IMR-90 (cell line): ENCODE measurements around the gene ZRSR2. TPM values are rescaled to one million over a fixed set of nuclear protein-coding genes. Genes with fewer than 3 reads are reported as not detected.

Experiments used
- ATAC-seq: fragments of 200-7000 bp; cut with Tn5 transposase; 2 replicates; pipeline ENCODE4 v1.9.1; 2020; ENCODE audit warnings: low read depth, mild to moderate bottlenecking, moderate library complexity
- BruUV-seq: library from RNA; stranded (reverse); fragments of 400-500 nt; replicated peaks from 2 replicates; lab custom pipeline; 2021; lab: Mats Ljungman, UMichigan
- CTCF ChIA-PET: fragments of 300-600 bp; formaldehyde crosslinking; extraction: SDS; loops from one replicate; lab custom pipeline; 2021; ENCODE audit warnings: antibody characterized with exemption; lab: Yijun Ruan, JAX
- POLR2A ChIA-PET: fragments of 300-600 bp; sonication (Branson Sonifier 250); formaldehyde crosslinking; loops from one replicate; lab custom pipeline; 2022; ENCODE audit warnings: antibody characterized with exemption; ENCODE audit not compliant: unreplicated experiment; lab: Charles Lee
- DNase-seq: peaks from one replicate; pipeline ENCODE4 v3.0.0; 2013
- H2AFZ ChIP-seq: replicated peaks from 2 replicates; pipeline ENCODE3; 2013; ENCODE audit warnings: low read length, mild to moderate bottlenecking; ENCODE audit not compliant: poor library complexity
- H2AK5ac ChIP-seq: 2 replicates; pipeline ENCODE4 v1.6.1; 2013; ENCODE audit warnings: low read depth, low read length, inconsistent platforms
- H2AK9ac ChIP-seq: replicated peaks from 2 replicates; pipeline ENCODE3; 2013; ENCODE audit warnings: mild to moderate bottlenecking, low read depth, low read length, moderate library complexity; ENCODE audit not compliant: poor library complexity
- H2BK120ac ChIP-seq: 2 replicates; pipeline ENCODE4 v1.6.1; 2013; ENCODE audit warnings: low read depth, low read length, inconsistent platforms
- H2BK15ac ChIP-seq: 3 replicates; pipeline ENCODE4 v1.6.1; 2013; ENCODE audit warnings: low read depth, low read length, inconsistent platforms
- H2BK20ac ChIP-seq: 2 replicates; pipeline ENCODE4 v1.6.1; 2013; ENCODE audit warnings: low read depth, mild to moderate bottlenecking, inconsistent platforms, low read length, moderate library complexity
- H2BK5ac ChIP-seq: 2 replicates; pipeline ENCODE4 v1.6.1; 2013; ENCODE audit warnings: mild to moderate bottlenecking, low read depth, low read length, inconsistent platforms; ENCODE audit not compliant: poor library complexity, severe bottlenecking
- H3K14ac ChIP-seq: replicated peaks from 2 replicates; pipeline ENCODE4 v1.6.1; 2013; ENCODE audit warnings: low read depth, low read length, inconsistent platforms
- H3K18ac ChIP-seq: 2 replicates; pipeline ENCODE4 v1.6.1; 2013; ENCODE audit warnings: low read depth, low read length, control low read depth
- H3K23ac ChIP-seq: 2 replicates; pipeline ENCODE4 v1.6.1; 2013; ENCODE audit warnings: low read depth, low read length, inconsistent platforms
- H3K27ac ChIP-seq: 2 replicates; pipeline ENCODE4 v1.5.1; 2013; ENCODE audit warnings: mild to moderate bottlenecking, control low read depth, low read length; ENCODE audit not compliant: insufficient read depth
- H3K27me3 ChIP-seq: 2 replicates; pipeline ENCODE4 v1.6.1; 2013; ENCODE audit warnings: low read length; ENCODE audit not compliant: control insufficient read depth, insufficient read depth
- H3K36me3 ChIP-seq: 2 replicates; pipeline ENCODE4 v1.6.1; 2013; ENCODE audit warnings: low read length, mixed read lengths; ENCODE audit not compliant: control insufficient read depth, insufficient read depth
- H3K4ac ChIP-seq: 2 replicates; pipeline ENCODE4 v1.6.1; 2013; ENCODE audit warnings: low read depth, low read length, inconsistent platforms
- H3K4me1 ChIP-seq: 2 replicates; pipeline ENCODE4 v1.6.1; 2013; ENCODE audit warnings: low read length, mixed read lengths; ENCODE audit not compliant: control insufficient read depth, insufficient read depth
- H3K4me2 ChIP-seq: 2 replicates; pipeline ENCODE4 v1.6.1; 2013; ENCODE audit warnings: low read depth, mild to moderate bottlenecking, control low read depth, low read length, moderate library complexity
- H3K4me3 ChIP-seq: 2 replicates; pipeline ENCODE4 v1.5.1; 2013; ENCODE audit warnings: low read depth, mild to moderate bottlenecking, control low read depth, low read length, moderate library complexity; ENCODE audit not compliant: insufficient read depth
- H3K56ac ChIP-seq: 2 replicates; pipeline ENCODE4 v1.6.1; 2013; ENCODE audit warnings: low read length, inconsistent platforms; ENCODE audit not compliant: insufficient read depth; ENCODE audit errors: extremely low read depth
- H3K79me1 ChIP-seq, 2 experiments: 2 replicates each; pipeline ENCODE4 v1.6.1; 2013; ENCODE audit warnings: low read length in 2 of 2, inconsistent platforms in 1 of 2, low read depth in 1 of 2
- H3K9ac ChIP-seq: 2 replicates; pipeline ENCODE4 v1.6.1; 2013; ENCODE audit warnings: low read depth, low read length, control low read depth
- H3K9me1 ChIP-seq: 2 replicates; pipeline ENCODE4 v1.6.1; 2013; ENCODE audit warnings: low read length, inconsistent platforms; ENCODE audit not compliant: insufficient read depth
- H3K9me3 ChIP-seq: 2 replicates; pipeline ENCODE4 v1.6.1; 2013; ENCODE audit warnings: low read length; ENCODE audit not compliant: control insufficient read depth, insufficient read depth
- H4K20me1 ChIP-seq: 2 replicates; pipeline ENCODE4 v1.6.1; 2013; ENCODE audit warnings: low read length, inconsistent platforms; ENCODE audit not compliant: insufficient read depth
- H4K5ac ChIP-seq: 2 replicates; pipeline ENCODE4 v1.6.1; 2013; ENCODE audit warnings: mild to moderate bottlenecking, low read depth, low read length, control low read depth
- H4K8ac ChIP-seq, 2 experiments: 2 replicates each; pipeline ENCODE4 v1.6.1; 2013; ENCODE audit warnings: low read depth in 2 of 2, low read length in 2 of 2, control low read depth in 1 of 2, inconsistent platforms in 1 of 2
- H4K91ac ChIP-seq: 2 replicates; pipeline ENCODE4 v1.6.1; 2013; ENCODE audit warnings: low read depth, low read length, inconsistent platforms; ENCODE audit not compliant: insufficient read depth
- BHLHE40 ChIP-seq: fragments of 150-350 bp; IDR thresholded peaks from 2 replicates; pipeline ENCODE4 v1.6.1; 2016; ENCODE audit warnings: mild to moderate bottlenecking, low read depth, low read length
- CHD1 ChIP-seq: IDR thresholded peaks from 2 replicates; pipeline ENCODE4 v1.6.1; 2012; ENCODE audit warnings: low read depth, low read length, improper control_type of control experiment
- CTCF ChIP-seq: conservative IDR thresholded peaks from 2 replicates; pipeline ENCODE4 v1.5.1; 2012; ENCODE audit warnings: mild to moderate bottlenecking, low read depth, low read length, improper control_type of control experiment
- ELK1 ChIP-seq: fragments of 150-350 bp; IDR thresholded peaks from 2 replicates; pipeline ENCODE4 v1.6.1; 2016; ENCODE audit warnings: low read depth, mild to moderate bottlenecking, low read length, moderate library complexity, borderline replicate concordance
- FOS ChIP-seq: fragments of 150-350 bp; IDR thresholded peaks from 2 replicates; pipeline ENCODE4 v1.6.1; 2016; ENCODE audit warnings: low read depth, low read length
- MAFK ChIP-seq: IDR thresholded peaks from 2 replicates; pipeline ENCODE4 v1.6.1; 2012; ENCODE audit warnings: low read depth, low read length, improper control_type of control experiment
- MAZ ChIP-seq: IDR thresholded peaks from 2 replicates; pipeline ENCODE4 v1.6.1; 2012; ENCODE audit warnings: low read depth, mild to moderate bottlenecking, low read length, improper control_type of control experiment, moderate library complexity, borderline replicate concordance
- MXI1 ChIP-seq: IDR thresholded peaks from 2 replicates; pipeline ENCODE4 v1.6.1; 2012; ENCODE audit warnings: low read depth, mild to moderate bottlenecking, low read length, moderate library complexity, borderline replicate concordance
- POLR2A ChIP-seq: IDR thresholded peaks from 2 replicates; pipeline ENCODE4 v1.6.1; 2012; ENCODE audit warnings: mild to moderate bottlenecking, low read depth, low read length
- RAD21 ChIP-seq: IDR thresholded peaks from 2 replicates; pipeline ENCODE4 v1.6.1; 2012; ENCODE audit warnings: low read length, improper control_type of control experiment
- RCOR1 ChIP-seq: IDR thresholded peaks from 2 replicates; pipeline ENCODE4 v1.6.1; 2012; ENCODE audit warnings: mild to moderate bottlenecking, low read length, improper control_type of control experiment; ENCODE audit not compliant: insufficient replicate concordance
- RFX5 ChIP-seq: IDR thresholded peaks from 2 replicates; pipeline ENCODE4 v1.8.0; 2012; ENCODE audit warnings: low read depth, mild to moderate bottlenecking, low read length, moderate library complexity
- USF2 ChIP-seq: fragments of 150-350 bp; IDR thresholded peaks from 2 replicates; pipeline ENCODE4 v1.6.1; 2017; ENCODE audit warnings: mild to moderate bottlenecking, antibody characterized with exemption, low read length, low read depth
- WGBS, 2 experiments: methylation state at CpG; one replicate each; pipeline versions ENCODE4 v1.1.5 to v1.1.7; 2013; ENCODE audit warnings: missing lambda C conversion rate in 2 of 2; ENCODE audit not compliant: insufficient read length in 1 of 2; ENCODE audit errors: extremely low coverage in 2 of 2; 5-methylcytosine and 5-hydroxymethylcytosine counted together
- dilution Hi-C: fragments of 300-500 bp; cut with HindIII; formaldehyde crosslinking; loops from one replicate; pipeline ENCODE4 v1.14.3; 2018; ENCODE audit warnings: low sequenced_read_pairs; ENCODE audit not compliant: unreplicated experiment
- in situ Hi-C: fragments of 300-500 bp; cut with MboI; formaldehyde crosslinking; loops from 3 replicates; pipeline ENCODE4 v1.14.3; 2019; ENCODE audit warnings: low sequenced_read_pairs, inconsistent platforms, mixed read lengths
- intact Hi-C: fragments of 100-400 bp; cut with micrococcal nuclease; formaldehyde crosslinking; loops from 2 replicates; pipeline ENCODE4 v1.10.0; 2022
- polyA plus RNA-seq, 3 experiments: library from polyadenylated mRNA; depleted of rRNA; stranded (reverse); fragments of >200 nt; gene quantifications; 2 replicates each; pipeline ENCODE4 v1.2.3, GENCODE V29; 2012; ENCODE audit warnings: low replicate concordance in 1 of 3
- total RNA-seq: library from RNA; depleted of rRNA; stranded (reverse); fragments of >200 nt; gene quantifications from 2 replicates; pipeline ENCODE4 v1.2.3, GENCODE V29; 2012

ZRSR2 gene
- total and polyA plus RNA-seq, 2 of the 4 experiments (the other 2 are of a cell fraction), result 4.7 to 11.3 TPM

GRCh38 chrX:15781961-15782699 lies 8.2 kb upstream of the ZRSR2 start (continued):
- no peak for TF ChIP-seq CHD1

- BruUV-seq, result no TSS peak
- Histone ChIP-seq H3K18ac (no peak overlapping the region), H3K4me3 (no peak overlapping the region), H3K56ac (no peak overlapping the region), H2BK5ac (no peak overlapping the region), H2AK5ac (no peak overlapping the region), H3K9ac (no peak overlapping the region), H3K27ac (no peak overlapping the region), H4K8ac (no peak overlapping the region), H3K9me3 (no peaks in the 10 kb centered on the region), H3K23ac (no peak overlapping the region), H4K91ac (no peak overlapping the region), H3K9me1 (0 out of 2 replicates have a peak, but pooled peaks cover 2% of the 10 kb centered on the region), H3K27me3 (no peaks in the 10 kb centered on the region), H3K4ac (no peak overlapping the region), H2BK20ac (no peak overlapping the region), H3K4me2 (no peak overlapping the region), H3K36me3 (peaks cover 9% of the 10 kb centered on the region; the same call in 1 of the 2 replicates), H3K14ac (no peak overlapping the region), H2AK9ac (no peak overlapping the region), H2BK15ac (no peak overlapping the region), H3K4me1 (no peaks in the 10 kb centered on the region), H3K79me1 (no peaks in the 10 kb centered on the region), H2BK120ac (no peak overlapping the region), H2AFZ (no peak overlapping the region), H4K20me1 (no peaks in the 10 kb centered on the region), H4K5ac (no peak overlapping the region)
- dilution Hi-C loops (no loop called here), in situ Hi-C loops (no loop called here), intact Hi-C loops (no loop called here)
- ChIA-PET POLR2A (no interaction called here), CTCF (no interaction called here)
- DNase-seq (no peak), ATAC-seq (no peak)
- no peak for TF ChIP-seq RFX5
- TF ChIP-seq CTCF, result no peak
- no peak for TF ChIP-seq MAZ
- no peak for TF ChIP-seq MAFK
- TF ChIP-seq RAD21, result no peak
- TF ChIP-seq USF2, result no peak
- no peak for TF ChIP-seq FOS
- TF ChIP-seq MXI1, result no peak
- TF ChIP-seq RCOR1, result no peak
- no peak for TF ChIP-seq POLR2A
- TF ChIP-seq BHLHE40, result no peak
- TF ChIP-seq ELK1, result no peak
- 40% methylated on average over 1 of the region's 3 CpGs; no CpG with 5 or more reads in 1 of the 2 experiments for WGBS, 2 experiments
Observed at GRCh38 chrX:15785176-15785750, 5.0 kb upstream of the ZRSR2 start.
